ENCODE measurements around the gene SQSTM1. TPM values are rescaled to one million over a fixed set of nuclear protein-coding genes. Genes with fewer than 3 reads are reported as not detected.
"Not testable (repeated sequence)": the region's sequence is repeated elsewhere in the genome, so short reads cannot be mapped to it uniquely, and the experiment has no call there.

SQSTM1 gene
- total RNA-seq, 1 experiment from 2014 or later = 984 TPM

GRCh38 chr5:179823937-179824744 lies 3.4 kb downstream of the SQSTM1 start:
- DNase-seq (ENCODE audit: low read depth) = no peak

GRCh38 chr5:179824745-179825112 lies 4.0 kb downstream of the SQSTM1 start:
- no peak for DNase-seq (ENCODE audit: low read depth)

GRCh38 chr5:179825655-179826182 lies 5.0 kb downstream of the SQSTM1 start:
- DNase-seq (ENCODE audit: low read depth) = no peak

- peak; percentile 68 for DNase-seq (ENCODE audit: low read depth)
Observed at GRCh38 chr5:179827680-179828079, 7.0 kb downstream of the SQSTM1 start.

GRCh38 chr5:179828756-179829421 lies 8.2 kb downstream of the SQSTM1 start:
- DNase-seq (ENCODE audit: low read depth) = no peak

- DNase-seq (ENCODE audit: low read depth) = no peak
Observed at GRCh38 chr5:179829732-179830435, 9.2 kb downstream of the SQSTM1 start.

- no peak for DNase-seq (ENCODE audit: low read depth)
Observed at GRCh38 chr5:179830818-179831468, 10.2 kb downstream of the SQSTM1 start.

GRCh38 chr5:179832039-179832745 lies 11.5 kb downstream of the SQSTM1 start:
- DNase-seq (ENCODE audit: low read depth) = no peak

GRCh38 chr5:179833056-179833708 lies 12.5 kb downstream of the SQSTM1 start:
- no peak for DNase-seq (ENCODE audit: low read depth)

- no peak for DNase-seq (ENCODE audit: low read depth)
Observed at GRCh38 chr5:179833709-179834070, 13.0 kb downstream of the SQSTM1 start.

GRCh38 chr5:179834120-179834519 lies 13.4 kb downstream of the SQSTM1 start:
- no peak for DNase-seq (ENCODE audit: low read depth)

GRCh38 chr5:179834871-179835270 lies 14.2 kb downstream of the SQSTM1 start:
- DNase-seq (ENCODE audit: low read depth) = not testable (repeated sequence)

- DNase-seq (ENCODE audit: low read depth) = no peak
Observed at GRCh38 chr5:179836225-179837019, 15.7 kb downstream of the SQSTM1 start.

GRCh38 chr5:179837076-179838011 lies 16.6 kb downstream of the SQSTM1 start:
- no peak for DNase-seq (ENCODE audit: low read depth)

GRCh38 chr5:179839328-179840256 lies 18.9 kb downstream of the SQSTM1 start:
- no peak for DNase-seq (ENCODE audit: low read depth)

GRCh38 chr5:179840321-179840720 lies 19.6 kb downstream of the SQSTM1 start:
- DNase-seq (ENCODE audit: low read depth) = no peak

GRCh38 chr5:179840766-179841165 lies 20.1 kb downstream of the SQSTM1 start:
- no peak for DNase-seq (ENCODE audit: low read depth)
